ENCODE data around the gene ATRIP. TPM values are rescaled to one million over a fixed set of nuclear protein-coding genes. Genes with fewer than 3 reads are reported as not detected.

The ATRIP gene
- total RNA-seq, 2 experiments from 2014 or later: 16.3 to 24.5 TPM

GRCh38 chr3:48404440-48405342 lies 41.8 kb upstream of the ATRIP start:
- Histone ChIP-seq H3K9me2 (ENCODE audit: insufficient read depth, low read length) (no peaks in the 10 kb centered on the region), H3K4me1 (ENCODE audit: insufficient read depth, low read length, poor library complexity, severe bottlenecking) (no peaks in the 10 kb centered on the region), H3K4me2 (ENCODE audit: low read length) (no peak overlapping the region), H4K20me1 (ENCODE audit: insufficient read depth, low read length) (no peaks in the 10 kb centered on the region), H3K79me2 (ENCODE audit: insufficient read depth, low read depth, low read length) (no peaks in the 10 kb centered on the region), H3K27ac (ENCODE audit: low read depth, low read length, poor library complexity, severe bottlenecking) (no peak overlapping the region), H2AFZ (ENCODE audit: low read length) (no peak overlapping the region), H3K9me3 (ENCODE audit: low read length) (no peaks in the 10 kb centered on the region), H3K4me3 (ENCODE audit: low read depth, low read length, poor library complexity, severe bottlenecking) (no peak overlapping the region), H3K36me3 (ENCODE audit: insufficient read depth, low read length) (no peaks in the 10 kb centered on the region)
- no TSS peak for BruUV-seq (replicated peaks)
- no peak for TF ChIP-seq CTCF (conservative IDR thresholded peaks at IDR 0.05; ENCODE audit: low read length)
- TF ChIP-seq EZH2phosphoT487 (IDR thresholded peaks at IDR 0.05; ENCODE audit: borderline replicate concordance, low read depth, low read length): no peak
- intact Hi-C loops (cut with micrococcal nuclease; ENCODE audit: unreplicated experiment): loop anchor here (10.0 kb wide), 1 partner anchor 230 kb away; the partner anchor contains the start of gene SLC26A6
- DNase-seq (ENCODE audit: low spot score): no peak
- POLR2A ChIA-PET: no interaction called here
- CTCF ChIA-PET (ENCODE audit: unreplicated experiment): interaction anchor here (0.5 to 0.9 kb wide), 2 partner anchors 32 kb away, joined by 3 read pairs; no protein-coding TSS in a partner anchor

DNA sequence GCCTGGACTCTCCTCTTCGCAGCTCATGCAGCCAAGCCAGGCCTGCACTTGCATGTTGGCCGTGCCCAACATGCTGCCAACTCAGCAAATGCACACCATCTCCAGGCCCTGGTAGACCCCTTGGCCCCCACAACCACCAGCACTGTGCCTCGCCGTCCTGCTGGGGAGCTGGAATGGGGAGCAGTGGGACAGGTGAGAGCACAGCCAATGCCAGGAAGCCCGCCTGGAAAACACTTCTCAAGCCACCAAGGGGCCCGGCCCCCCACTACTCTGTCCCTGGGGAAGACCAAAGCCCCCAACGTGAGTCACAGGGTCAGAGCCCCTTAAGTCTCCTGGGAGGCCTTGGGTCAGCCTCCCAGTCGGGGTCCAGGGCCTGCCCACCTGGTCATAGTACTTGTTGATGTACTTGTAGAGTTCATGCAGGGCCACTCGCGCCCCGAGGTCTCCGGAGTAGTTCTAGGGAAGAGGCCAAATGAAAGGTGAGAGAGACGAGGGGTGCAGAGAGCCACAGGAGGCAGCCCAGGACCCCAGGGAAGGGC lies 41.1 kb upstream of the ATRIP start:
- Histone ChIP-seq H3K4me2 (ENCODE audit: low read length) (no peak overlapping the region), H3K4me1 (ENCODE audit: insufficient read depth, low read length, poor library complexity, severe bottlenecking) (no peaks in the 10 kb centered on the region), H3K36me3 (ENCODE audit: insufficient read depth, low read length) (no peaks in the 10 kb centered on the region), H3K9me2 (ENCODE audit: insufficient read depth, low read length) (no peaks in the 10 kb centered on the region), H3K27ac (ENCODE audit: low read depth, low read length, poor library complexity, severe bottlenecking) (no peak overlapping the region), H3K9me3 (ENCODE audit: low read length) (no peaks in the 10 kb centered on the region), H3K79me2 (ENCODE audit: insufficient read depth, low read depth, low read length) (no peaks in the 10 kb centered on the region), H3K4me3 (ENCODE audit: low read depth, low read length, poor library complexity, severe bottlenecking) (no peak overlapping the region), H4K20me1 (ENCODE audit: insufficient read depth, low read length) (no peaks in the 10 kb centered on the region), H2AFZ (ENCODE audit: low read length) (no peak overlapping the region)
- no peak for DNase-seq (ENCODE audit: low spot score)
- intact Hi-C loops (cut with micrococcal nuclease; ENCODE audit: unreplicated experiment): loop anchor here (10.0 kb wide), 1 partner anchor 229 kb away; the partner anchor contains the start of gene SLC26A6
- TF ChIP-seq CTCF (conservative IDR thresholded peaks at IDR 0.05; ENCODE audit: low read length): no peak
- no peak for TF ChIP-seq EZH2phosphoT487 (IDR thresholded peaks at IDR 0.05; ENCODE audit: borderline replicate concordance, low read depth, low read length)
- ChIA-PET POLR2A (no interaction called here), CTCF (ENCODE audit: unreplicated experiment) (no interaction called here)
- BruUV-seq (replicated peaks): no TSS peak

DNA sequence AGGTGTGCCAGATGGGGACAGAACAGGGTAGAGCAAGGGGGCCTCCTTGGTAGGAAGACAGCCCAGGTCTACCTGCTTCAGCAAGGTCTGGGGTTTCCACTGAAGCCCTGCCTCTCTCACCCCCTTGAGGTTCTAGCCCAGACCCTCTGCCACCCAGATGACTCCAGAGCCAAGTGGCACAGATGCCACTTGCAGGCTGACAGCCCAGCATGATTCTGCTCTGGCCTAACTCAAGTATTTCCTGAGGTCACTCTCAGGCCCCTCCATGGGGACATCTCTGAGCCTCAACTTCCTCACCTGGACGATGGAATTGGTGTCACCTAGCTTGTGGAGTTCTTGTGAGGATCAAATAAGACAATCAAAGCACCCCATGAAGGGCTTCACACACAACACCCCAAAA lies 40.6 kb upstream of the ATRIP start:
- CTCF ChIA-PET (ENCODE audit: unreplicated experiment): no interaction called here
- H3K4me1 ChIP-seq (ENCODE audit: insufficient read depth, low read length, poor library complexity, severe bottlenecking): no peaks in the 10 kb centered on the region
- H3K9me2 ChIP-seq (ENCODE audit: insufficient read depth, low read length): no peaks in the 10 kb centered on the region
- H3K4me3 ChIP-seq (ENCODE audit: low read depth, low read length, poor library complexity, severe bottlenecking): no peak overlapping the region
- H3K79me2 ChIP-seq (ENCODE audit: insufficient read depth, low read depth, low read length): no peaks in the 10 kb centered on the region
- intact Hi-C loops (cut with micrococcal nuclease; ENCODE audit: unreplicated experiment): loop anchor here (10.0 kb wide), 1 partner anchor 229 kb away; the partner anchor contains the start of gene SLC26A6
- POLR2A ChIA-PET: no interaction called here
- H3K9me3 ChIP-seq (ENCODE audit: low read length): no peaks in the 10 kb centered on the region
- no peak overlapping the region for H2AFZ ChIP-seq (ENCODE audit: low read length)
- H3K36me3 ChIP-seq (ENCODE audit: insufficient read depth, low read length): no peaks in the 10 kb centered on the region
- no peak for TF ChIP-seq EZH2phosphoT487 (IDR thresholded peaks at IDR 0.05; ENCODE audit: borderline replicate concordance, low read depth, low read length)
- no peak for TF ChIP-seq CTCF (conservative IDR thresholded peaks at IDR 0.05; ENCODE audit: low read length)
- DNase-seq (ENCODE audit: low spot score): no peak
- H3K4me2 ChIP-seq (ENCODE audit: low read length): no peak overlapping the region
- no peaks in the 10 kb centered on the region for H4K20me1 ChIP-seq (ENCODE audit: insufficient read depth, low read length)
- no TSS peak for BruUV-seq (replicated peaks)
- H3K27ac ChIP-seq (ENCODE audit: low read depth, low read length, poor library complexity, severe bottlenecking): no peak overlapping the region

Measured in OCI-LY7 (cell line).